H9 (cell line): Measurements from ENCODE around the gene USP6. TPM values are rescaled to one million over a fixed set of nuclear protein-coding genes. Genes with fewer than 3 reads are reported as not detected.
"Not testable (repeated sequence)": the region's sequence is repeated elsewhere in the genome, so short reads cannot be mapped to it uniquely, and the experiment has no call there.

Source experiments
- DNase-seq: peaks from one replicate; pipeline ENCODE4 v3.0.0-alpha.2; 2017
- H2AFZ ChIP-seq: one replicate; pipeline ENCODE4 v1.6.1; 2013; ENCODE audit warnings: mild to moderate bottlenecking, low read length, control low read depth, moderate library complexity
- H2AK5ac ChIP-seq: 2 replicates; pipeline ENCODE4 v1.6.1; 2013; ENCODE audit warnings: low read length, control low read depth, mixed read lengths; ENCODE audit not compliant: insufficient read length
- H2BK120ac ChIP-seq: one replicate; pipeline ENCODE4 v1.6.1; 2013; ENCODE audit warnings: low read depth, mild to moderate bottlenecking, low read length, control low read depth, inconsistent platforms; ENCODE audit not compliant: poor library complexity, severe bottlenecking
- H2BK12ac ChIP-seq: 2 replicates; pipeline ENCODE4 v1.6.1; 2013; ENCODE audit warnings: low read length, control low read depth, mixed read lengths, low read depth; ENCODE audit not compliant: insufficient read length
- H2BK15ac ChIP-seq: 2 replicates; pipeline ENCODE4 v1.6.1; 2013; ENCODE audit warnings: low read depth, low read length, control low read depth
- H2BK20ac ChIP-seq: one replicate; pipeline ENCODE4 v1.6.1; 2013; ENCODE audit warnings: low read depth, mild to moderate bottlenecking, low read length, control low read depth, inconsistent platforms; ENCODE audit not compliant: poor library complexity, severe bottlenecking
- H2BK5ac ChIP-seq: 2 replicates; pipeline ENCODE4 v1.6.1; 2013; ENCODE audit warnings: low read length, control low read depth, mixed read lengths; ENCODE audit not compliant: insufficient read length
- H3K14ac ChIP-seq: 2 replicates; pipeline ENCODE4 v1.6.1; 2013; ENCODE audit warnings: low read length, control low read depth; ENCODE audit not compliant: insufficient read depth
- H3K18ac ChIP-seq: 2 replicates; pipeline ENCODE4 v1.6.1; 2013; ENCODE audit warnings: low read depth, mild to moderate bottlenecking, mixed read lengths, low read length, control low read depth; ENCODE audit not compliant: insufficient read length
- H3K23ac ChIP-seq: 2 replicates; pipeline ENCODE4 v1.6.1; 2013; ENCODE audit warnings: low read length, control low read depth, mixed read lengths, low read depth; ENCODE audit not compliant: insufficient read length
- H3K23me2 ChIP-seq: 2 replicates; pipeline ENCODE4 v1.6.1; 2013; ENCODE audit warnings: low read depth, mild to moderate bottlenecking, mixed read lengths, low read length, control low read depth; ENCODE audit not compliant: insufficient read length, poor library complexity, severe bottlenecking
- H3K27ac ChIP-seq: 2 replicates; pipeline ENCODE4 v1.5.1; 2013; ENCODE audit warnings: low read length, control low read depth, mixed read lengths, low read depth; ENCODE audit not compliant: insufficient read length
- H3K27me3 ChIP-seq: 2 replicates; pipeline ENCODE4 v1.6.1; 2013; ENCODE audit warnings: low read length, control low read depth, inconsistent platforms; ENCODE audit not compliant: insufficient read depth
- H3K4ac ChIP-seq: 2 replicates; pipeline ENCODE4 v1.6.1; 2013; ENCODE audit warnings: low read depth, mild to moderate bottlenecking, control low read depth, inconsistent platforms, low read length, moderate library complexity
- H3K4me1 ChIP-seq: 2 replicates; pipeline ENCODE4 v1.6.1; 2013; ENCODE audit warnings: low read length, control low read depth, inconsistent platforms; ENCODE audit not compliant: insufficient read depth
- H3K4me2 ChIP-seq: 2 replicates; pipeline ENCODE4 v1.6.1; 2013; ENCODE audit warnings: low read length, control low read depth, mixed read lengths; ENCODE audit not compliant: insufficient read length, insufficient read depth
- H3K56ac ChIP-seq: 2 replicates; pipeline ENCODE4 v1.6.1; 2013; ENCODE audit warnings: low read depth, mild to moderate bottlenecking, mixed read lengths, low read length, control low read depth; ENCODE audit not compliant: insufficient read length
- H3K79me1 ChIP-seq: 2 replicates; pipeline ENCODE4 v1.6.1; 2013; ENCODE audit warnings: low read depth, mild to moderate bottlenecking, moderate library complexity, low read length, control low read depth, inconsistent platforms; ENCODE audit not compliant: insufficient read depth, poor library complexity, severe bottlenecking
- H3K79me2 ChIP-seq: 2 replicates; pipeline ENCODE4 v1.6.1; 2013; ENCODE audit warnings: low read length, control low read depth, inconsistent platforms; ENCODE audit not compliant: insufficient read depth
- H3K9ac ChIP-seq: 2 replicates; pipeline ENCODE4 v1.6.1; 2013; ENCODE audit warnings: low read length, control low read depth, mixed read lengths; ENCODE audit not compliant: insufficient read length; ENCODE audit errors: extremely low read depth
- H3K9me3 ChIP-seq: one replicate; pipeline ENCODE4 v1.6.1; 2013; ENCODE audit warnings: low read depth, low read length, inconsistent platforms; ENCODE audit not compliant: control insufficient read depth
- H3T11ph ChIP-seq: one replicate; pipeline ENCODE4 v1.6.1; 2013; ENCODE audit warnings: mild to moderate bottlenecking, low read length, control low read depth, inconsistent platforms
- H4K20me1 ChIP-seq: one replicate; pipeline ENCODE4 v1.6.1; 2013; ENCODE audit not compliant: control insufficient read depth, insufficient read length, insufficient read depth
- H4K5ac ChIP-seq: 2 replicates; pipeline ENCODE4 v1.6.1; 2013; ENCODE audit warnings: low read depth, mild to moderate bottlenecking, mixed read lengths, low read length, control low read depth; ENCODE audit not compliant: insufficient read length
- H4K8ac ChIP-seq: replicated peaks from 2 replicates; pipeline ENCODE4 v1.6.1; 2013; ENCODE audit warnings: low read length, control low read depth, mixed read lengths, low read depth; ENCODE audit not compliant: insufficient read length
- H4K91ac ChIP-seq: 2 replicates; pipeline ENCODE4 v1.6.1; 2013; ENCODE audit warnings: low read depth, mild to moderate bottlenecking, moderate library complexity, mixed read lengths, low read length, control low read depth; ENCODE audit not compliant: insufficient read length
- H3K27ac Mint-ChIP-seq, 3 experiments: 2 replicates in 2 of 3; 3 replicates in 1 of 3; pipeline ENCODE4 v1.8.0; 2020 to 2021; ENCODE audit warnings: mixed read lengths in 3 of 3, mild to moderate bottlenecking in 1 of 3, moderate library complexity in 1 of 3
- H3K27me3 Mint-ChIP-seq: 2 replicates; pipeline ENCODE4 v1.8.0; 2021; ENCODE audit warnings: low read depth, mild to moderate bottlenecking, moderate library complexity, mixed read lengths
- H3K36me3 Mint-ChIP-seq, 3 experiments: 2 replicates in 2 of 3; 3 replicates in 1 of 3; pipeline ENCODE4 v1.8.0; 2020 to 2021; ENCODE audit warnings: low read depth in 3 of 3, mixed read lengths in 3 of 3; ENCODE audit not compliant: insufficient read depth in 1 of 3
- H3K4me1 Mint-ChIP-seq, 2 experiments: 2 replicates each; pipeline ENCODE4 v1.8.0; 2020; ENCODE audit warnings: mixed read lengths in 2 of 2
- H3K4me3 Mint-ChIP-seq, 2 experiments: 2 replicates in 1 of 2; 3 replicates in 1 of 2; pipeline ENCODE4 v1.8.0; 2020 to 2021; ENCODE audit warnings: mild to moderate bottlenecking in 2 of 2, mixed read lengths in 2 of 2, moderate library complexity in 1 of 2
- H3K9me3 Mint-ChIP-seq, 2 experiments: 2 replicates in 1 of 2; 3 replicates in 1 of 2; pipeline ENCODE4 v1.8.0; 2020; ENCODE audit warnings: mild to moderate bottlenecking in 2 of 2, mixed read lengths in 2 of 2, moderate library complexity in 1 of 2
- WGBS: extraction: QIAGEN DNeasy Blood & Tissue Kit; methylation state at CpG from one replicate; pipeline ENCODE4 v1.1.7; 2013; ENCODE audit warnings: missing lambda C conversion rate, low lambda C conversion rate, mixed read lengths; ENCODE audit not compliant: insufficient read length; ENCODE audit errors: extremely low coverage; 5-methylcytosine and 5-hydroxymethylcytosine counted together
- total RNA-seq: library from RNA; stranded (reverse); gene quantifications from 2 replicates; pipeline ENCODE4 v1.2.1, GENCODE V29; 2021
- TF ChIP-seq, protein P1 (sequence below): fragments of 200-600 bp; sonication (generic); conservative IDR thresholded peaks from 3 replicates; pipeline ENCODE4 v1.8.0; 2021; ENCODE audit warnings: antibody characterized with exemption, mild to moderate bottlenecking

Gene USP6
- total RNA-seq, 1 experiment from 2014 or later, result 0.17 TPM

DNA sequence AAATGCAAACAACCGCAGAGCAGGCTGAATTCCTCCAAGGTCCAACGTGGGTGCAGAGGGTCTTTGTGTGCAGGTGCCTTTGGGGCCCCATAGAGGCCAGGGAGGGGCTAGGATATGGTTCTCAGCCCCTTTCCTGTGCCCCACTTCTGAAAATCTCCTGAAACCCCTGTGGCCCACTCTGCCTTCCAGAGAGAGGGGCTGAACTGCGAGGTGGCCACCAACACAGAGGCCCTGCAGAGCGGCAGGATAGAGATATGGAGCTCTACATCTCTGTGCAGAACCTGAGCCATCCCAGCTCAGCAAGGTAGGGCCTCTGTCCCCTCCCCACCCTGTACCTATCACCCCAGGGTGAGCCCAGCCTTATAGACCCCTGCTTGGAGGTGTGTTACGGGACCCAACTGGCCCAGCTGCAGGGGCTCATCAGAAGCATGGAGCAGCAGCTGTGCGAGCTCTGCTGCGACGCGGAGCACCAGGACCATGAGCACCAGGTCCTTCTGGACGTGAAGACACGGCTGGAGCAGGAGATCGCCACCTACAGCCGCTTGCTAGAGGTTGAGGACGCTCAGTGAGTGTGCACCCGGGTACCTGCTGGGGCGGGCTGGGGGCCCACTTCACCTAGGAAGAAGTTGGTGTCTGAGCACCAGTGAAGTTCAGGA is 5.5 kb downstream of the USP6 start:
- Mint-ChIP-seq H3K9me3 (peaks cover 6 to 10% of the 10 kb centered on the region in 2 experiments; a peak in 4 of 5 replicates), H3K4me1 (peaks cover 6% of the 10 kb centered on the region in 2 experiments; a peak in 3 of 4 replicates), H3K36me3 (peaks cover 0 to 8% (median 0%) of the 10 kb centered on the region in 3 experiments; a peak in 2 of 7 replicates), H3K27ac (no peak overlapping the region), H3K27me3 (peaks cover 61% of the 10 kb centered on the region), H3K4me3 (peak overlapping the region; percentile 70 to 73)
- no peak overlapping the region for H3K56ac ChIP-seq
- no peak overlapping the region for H3K27ac ChIP-seq
- no peaks in the 10 kb centered on the region for H3K9me3 ChIP-seq
- no peak overlapping the region for H3K4ac ChIP-seq
- no peak overlapping the region for H3K23ac ChIP-seq
- no peak overlapping the region for H2BK5ac ChIP-seq
- H2AK5ac ChIP-seq, result no peak overlapping the region
- WGBS, result no CpG with 5 or more reads among the region's 16 CpGs
- H2BK20ac ChIP-seq, result no peak overlapping the region
- H3K9ac ChIP-seq, result no peak overlapping the region
- H3K23me2 ChIP-seq, result peaks cover 9% of the 10 kb centered on the region
- no peaks in the 10 kb centered on the region for H3K79me1 ChIP-seq
- H3T11ph ChIP-seq, result no peak overlapping the region
- H3K27me3 ChIP-seq, result no peaks in the 10 kb centered on the region; the same call in 1 of the 2 replicates
- no peak overlapping the region for H3K14ac ChIP-seq
- H4K5ac ChIP-seq, result no peak overlapping the region
- H2BK120ac ChIP-seq, result no peak overlapping the region
- H3K4me1 ChIP-seq, result no peaks in the 10 kb centered on the region
- H3K79me2 ChIP-seq, result no peaks in the 10 kb centered on the region
- no peaks in the 10 kb centered on the region for H4K20me1 ChIP-seq
- H2AFZ ChIP-seq, result no peak overlapping the region
- no peak overlapping the region for H4K8ac ChIP-seq
- no peak overlapping the region for H3K4me2 ChIP-seq
- no peak overlapping the region for H2BK15ac ChIP-seq
- H4K91ac ChIP-seq, result no peak overlapping the region
- no peak overlapping the region for H2BK12ac ChIP-seq
- H3K18ac ChIP-seq, result no peak overlapping the region
- peak; percentile 45 for DNase-seq
- TF ChIP-seq, protein P1, sequence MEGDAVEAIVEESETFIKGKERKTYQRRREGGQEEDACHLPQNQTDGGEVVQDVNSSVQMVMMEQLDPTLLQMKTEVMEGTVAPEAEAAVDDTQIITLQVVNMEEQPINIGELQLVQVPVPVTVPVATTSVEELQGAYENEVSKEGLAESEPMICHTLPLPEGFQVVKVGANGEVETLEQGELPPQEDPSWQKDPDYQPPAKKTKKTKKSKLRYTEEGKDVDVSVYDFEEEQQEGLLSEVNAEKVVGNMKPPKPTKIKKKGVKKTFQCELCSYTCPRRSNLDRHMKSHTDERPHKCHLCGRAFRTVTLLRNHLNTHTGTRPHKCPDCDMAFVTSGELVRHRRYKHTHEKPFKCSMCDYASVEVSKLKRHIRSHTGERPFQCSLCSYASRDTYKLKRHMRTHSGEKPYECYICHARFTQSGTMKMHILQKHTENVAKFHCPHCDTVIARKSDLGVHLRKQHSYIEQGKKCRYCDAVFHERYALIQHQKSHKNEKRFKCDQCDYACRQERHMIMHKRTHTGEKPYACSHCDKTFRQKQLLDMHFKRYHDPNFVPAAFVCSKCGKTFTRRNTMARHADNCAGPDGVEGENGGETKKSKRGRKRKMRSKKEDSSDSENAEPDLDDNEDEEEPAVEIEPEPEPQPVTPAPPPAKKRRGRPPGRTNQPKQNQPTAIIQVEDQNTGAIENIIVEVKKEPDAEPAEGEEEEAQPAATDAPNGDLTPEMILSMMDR, result no peak

DNA sequence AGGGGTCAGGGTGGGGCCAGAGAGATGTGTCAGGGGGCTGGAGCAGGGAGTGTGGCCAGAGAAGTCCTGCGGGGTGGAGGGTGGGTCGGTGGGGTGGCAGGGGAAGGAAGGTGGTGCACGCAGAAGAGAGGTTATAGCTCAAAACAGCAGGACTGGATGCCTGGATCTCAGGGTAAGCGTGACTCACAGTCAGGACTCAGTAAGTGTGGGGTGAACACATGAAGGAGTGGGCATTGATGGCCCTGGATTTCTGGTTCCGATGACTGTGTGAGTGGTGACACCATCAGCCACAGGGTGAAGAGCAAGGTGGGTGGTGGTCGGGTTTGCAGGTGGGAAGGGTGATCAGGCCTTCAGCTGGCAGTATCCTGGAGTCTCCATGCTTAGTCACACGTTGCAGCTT is 6.2 kb downstream of the USP6 start:
- not testable (repeated sequence) for H2BK12ac ChIP-seq, H3K56ac ChIP-seq, H2BK20ac ChIP-seq, DNase-seq, H2BK5ac ChIP-seq, H4K8ac ChIP-seq, H3K27me3 ChIP-seq, H3K4ac ChIP-seq, H3K27ac Mint-ChIP-seq, H3K23ac ChIP-seq, H3K9ac ChIP-seq, H3K79me2 ChIP-seq, H3K18ac ChIP-seq, H4K91ac ChIP-seq, H3K27ac ChIP-seq, H2AK5ac ChIP-seq, H3K4me1 Mint-ChIP-seq, H4K20me1 ChIP-seq, H2AFZ ChIP-seq, H3K79me1 ChIP-seq, H3K4me1 ChIP-seq, H3T11ph ChIP-seq, H4K5ac ChIP-seq, H2BK120ac ChIP-seq, H3K14ac ChIP-seq, H3K9me3 Mint-ChIP-seq, H3K9me3 ChIP-seq, H2BK15ac ChIP-seq, H3K23me2 ChIP-seq, H3K36me3 Mint-ChIP-seq
- H3K27me3 Mint-ChIP-seq, result peaks cover 65% of the 10 kb centered on the region
- WGBS, result no CpG with 5 or more reads among the region's 7 CpGs
- H3K4me2 ChIP-seq, result peak overlapping the region; percentile 39
- peak overlapping the region; percentile 70 to 73 for H3K4me3 Mint-ChIP-seq
